Activated CD4-positive, alpha-beta T cell treated with anti-CD3 and anti-CD28 coated beads, Interleukin-2, amount 50 U/mL, for 1 hour (primary cell): ENCODE data around the gene BNIP5.
A peak's percentile ranks its signal among the peaks of the same experiment; 100 is the strongest.
"Not testable (repeated sequence)": the region's sequence is repeated elsewhere in the genome, so short reads cannot be mapped to it uniquely, and the experiment has no call there.

Experiments
- DNase-seq: peaks from one replicate; pipeline ENCODE4 v3.0.0-alpha.2; 2020

The BNIP5 gene

DNA sequence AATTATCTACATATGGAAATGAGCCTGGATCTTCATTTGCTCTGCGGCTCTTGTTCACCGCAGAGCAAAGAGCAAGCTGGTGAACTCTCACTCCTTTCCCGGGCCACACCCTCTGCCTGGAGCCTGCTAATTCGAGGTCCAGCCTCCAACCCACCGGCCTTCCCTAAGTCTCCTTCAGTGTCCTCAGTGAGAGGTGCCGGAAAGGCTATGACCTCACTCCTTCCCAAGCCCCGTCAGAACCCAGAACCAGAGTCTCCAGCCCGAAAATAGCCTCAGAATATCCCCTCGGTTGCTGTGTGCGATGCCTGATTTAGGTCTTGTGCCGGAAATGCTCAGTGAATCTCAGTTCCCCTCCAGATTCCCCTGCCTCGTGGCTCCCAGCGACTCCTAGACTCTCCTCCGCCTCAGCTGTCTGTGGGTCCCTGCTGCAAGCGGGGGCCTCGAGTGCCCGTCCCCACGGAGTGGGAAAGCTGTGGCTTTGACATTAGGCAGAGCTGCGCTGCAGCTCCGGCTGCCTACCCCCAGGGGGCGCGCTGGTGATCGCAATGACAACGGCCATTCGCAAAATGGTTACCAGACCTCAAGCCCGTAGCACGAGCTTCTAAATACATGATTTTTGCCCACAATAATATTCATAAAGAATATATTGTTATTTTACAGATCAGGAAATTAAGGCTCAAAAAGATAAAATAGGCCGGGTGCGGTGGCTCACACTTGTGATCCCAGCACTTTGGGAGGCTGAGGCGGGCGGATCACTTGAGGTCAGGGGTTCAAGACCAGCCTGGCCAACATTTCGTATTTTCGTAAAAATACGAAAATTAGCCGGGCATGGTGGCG lies 4.1 kb upstream of the BNIP5 start:
- DNase-seq: peak; percentile 75

DNA sequence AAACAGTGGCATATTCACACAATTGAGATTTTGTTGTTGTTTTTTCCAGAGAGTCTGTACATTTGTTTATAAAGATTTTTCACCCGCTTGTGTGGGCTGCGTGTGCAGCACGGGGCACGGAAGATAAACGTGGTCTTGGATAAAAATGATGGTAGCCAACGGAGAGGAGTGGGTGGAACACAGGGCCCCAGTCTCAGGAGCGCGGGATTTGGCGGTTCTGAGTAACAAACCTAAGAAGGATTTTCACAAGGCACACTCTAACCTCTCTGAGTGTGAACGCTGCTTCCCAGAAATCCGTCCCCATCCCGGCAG lies 3.6 kb upstream of the BNIP5 start:
- no peak for DNase-seq

GRCh38 chr6:36339146-36339545 lies 2.5 kb upstream of the BNIP5 start:
- no peak for DNase-seq

DNA sequence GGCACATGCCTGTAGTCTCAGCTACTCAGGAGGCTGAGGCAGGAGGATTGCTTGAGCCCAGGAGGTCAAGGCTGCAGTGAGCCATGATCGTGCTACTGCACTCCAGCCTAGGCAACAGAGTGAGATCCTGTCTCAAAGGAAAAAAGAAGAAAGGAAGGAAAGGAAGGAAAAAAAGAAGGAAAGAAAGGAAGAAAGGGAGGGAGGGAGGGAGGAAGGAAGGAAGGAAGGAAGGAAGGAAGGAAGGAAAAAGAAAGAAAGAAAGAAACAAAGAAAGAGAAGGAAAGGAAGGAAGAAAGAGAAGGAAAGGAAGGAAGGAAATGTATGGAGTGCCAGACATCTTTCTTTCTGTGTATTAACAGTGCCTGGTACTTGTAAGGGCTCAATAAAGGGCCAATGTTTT lies 1.5 kb upstream of the BNIP5 start:
- not testable (repeated sequence) for DNase-seq

- DNase-seq: no peak
Observed at GRCh38 chr6:36337814-36338213, 1.1 kb upstream of the BNIP5 start.

- no peak for DNase-seq
Observed at GRCh38 chr6:36336208-36336710, 429 bp downstream of the BNIP5 start.

DNA sequence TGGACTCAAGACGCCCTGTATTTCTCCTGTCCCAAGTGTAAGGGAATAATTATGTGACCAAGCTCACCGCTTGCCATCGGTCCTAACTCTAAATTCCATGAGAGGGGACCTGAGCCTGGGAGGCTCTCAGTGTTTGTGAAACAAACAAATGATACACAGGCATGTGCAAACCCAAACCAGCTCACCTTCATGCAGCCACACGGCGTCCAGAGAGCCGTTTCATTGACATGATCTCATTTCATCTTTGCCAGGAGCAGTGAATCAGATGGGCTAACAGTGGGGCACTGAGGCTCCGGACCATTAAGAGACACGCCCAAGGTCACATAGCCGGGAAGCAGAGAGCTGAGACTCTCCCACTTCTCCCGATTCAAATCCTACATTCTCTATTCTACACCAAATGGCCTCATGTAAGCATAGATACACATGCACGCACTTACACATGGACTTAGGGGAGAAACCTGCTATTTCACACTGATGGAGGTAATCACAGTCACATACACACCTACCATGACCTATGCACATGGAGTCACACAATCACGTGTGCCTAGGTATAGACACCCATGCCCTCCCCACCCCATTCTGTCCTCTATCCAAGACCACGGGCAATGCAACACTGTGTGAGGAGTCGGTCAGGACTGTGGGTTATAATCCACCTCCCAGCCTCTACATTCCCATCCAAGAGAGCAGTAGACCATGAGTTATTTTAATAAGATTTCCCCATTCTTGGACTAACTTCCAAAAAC lies 1.1 kb downstream of the BNIP5 start:
- DNase-seq: no peak

DNA sequence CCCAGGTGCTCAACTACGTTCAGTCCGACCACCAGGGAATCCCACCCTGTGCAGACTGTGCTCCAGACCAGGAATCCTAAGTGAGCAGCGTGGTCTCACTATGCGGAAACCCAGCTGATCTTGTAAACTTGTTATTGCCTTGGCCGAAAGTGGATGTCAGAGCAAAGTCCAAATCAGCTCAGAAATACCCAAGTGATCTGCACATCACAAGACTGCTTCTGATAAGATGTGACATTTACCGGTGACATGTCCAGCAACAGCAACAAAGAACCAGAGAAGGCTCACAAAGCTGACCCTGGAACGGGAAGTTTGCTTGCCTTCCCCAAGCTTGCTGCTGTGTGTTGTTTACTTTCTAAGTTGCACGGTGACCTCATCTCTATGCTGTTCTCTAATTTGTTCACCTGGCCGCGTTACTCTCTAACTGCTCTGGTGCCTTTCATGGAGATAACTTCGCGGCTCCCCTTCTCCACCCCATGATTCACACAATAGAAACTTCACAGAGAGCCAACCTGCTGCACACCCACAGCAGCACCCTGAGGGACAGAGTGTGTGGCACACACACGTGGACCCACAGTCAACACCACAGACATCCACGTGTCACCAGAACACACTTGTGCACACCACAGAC lies 1.7 kb downstream of the BNIP5 start:
- no peak for DNase-seq

DNA sequence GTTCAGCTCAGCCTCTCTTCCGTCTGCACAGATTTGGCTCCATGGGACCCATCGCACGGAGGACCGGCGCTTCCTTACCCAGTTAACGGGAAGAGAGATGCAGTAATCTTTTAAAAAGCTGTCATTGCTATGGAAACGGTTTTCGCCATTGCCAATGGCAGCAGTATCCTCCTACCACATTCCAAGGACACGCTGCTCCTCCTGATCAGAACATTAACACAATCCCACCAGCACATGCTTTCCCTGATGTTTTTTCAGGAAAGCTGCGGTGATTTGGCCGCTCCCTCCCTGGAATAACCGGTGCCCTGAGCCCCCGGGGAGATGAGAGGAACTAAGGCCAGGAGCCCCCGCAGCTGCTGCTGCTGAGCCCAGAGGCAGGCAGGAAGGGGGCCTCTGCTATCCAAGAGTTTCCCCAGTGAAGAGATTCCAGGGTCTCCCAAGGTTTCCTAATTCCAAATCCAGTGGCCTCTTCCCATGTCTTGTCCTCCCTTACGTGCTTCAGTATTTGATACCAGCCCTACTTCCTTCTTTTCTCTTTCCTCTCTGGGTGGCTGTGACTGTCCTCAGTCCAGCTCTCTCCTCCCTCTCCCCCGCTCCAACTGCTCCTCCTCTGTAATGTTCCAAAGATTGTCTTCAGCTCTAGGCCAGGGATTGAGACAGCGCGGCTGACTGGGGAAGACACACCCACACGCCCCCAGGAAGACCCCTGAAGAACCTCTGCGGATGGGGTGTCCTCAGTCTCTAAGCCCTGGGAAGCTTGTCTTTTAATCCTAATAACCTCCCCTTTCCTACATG lies 2.6 kb downstream of the BNIP5 start:
- DNase-seq: no peak

GRCh38 chr6:36333171-36333895 lies 3.4 kb downstream of the BNIP5 start:
- no peak for DNase-seq

DNA sequence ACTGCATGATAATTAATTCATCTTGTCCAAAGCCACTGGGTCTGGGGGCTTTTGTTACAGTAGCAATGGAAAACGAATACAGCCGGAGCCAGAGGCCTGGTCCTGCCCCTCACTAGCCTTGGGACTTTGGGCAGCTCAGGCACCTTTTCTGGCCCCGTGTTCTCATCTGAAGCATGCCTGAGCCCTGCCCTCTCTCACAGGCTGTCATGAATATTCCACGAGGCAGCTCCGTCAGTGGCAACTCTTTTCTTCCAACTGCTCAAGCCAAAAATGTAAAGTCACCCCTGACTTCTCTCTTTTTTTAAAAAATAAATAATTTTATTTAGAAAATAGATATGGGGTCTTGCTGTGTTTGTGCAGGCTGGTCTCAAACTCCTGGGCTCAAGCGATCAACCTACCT lies 5.3 kb downstream of the BNIP5 start:
- DNase-seq: no peak

- no peak for DNase-seq
Observed at GRCh38 chr6:36330366-36330765, 6.3 kb downstream of the BNIP5 start.

- DNase-seq: no peak
Observed at GRCh38 chr6:36329798-36330291, 6.8 kb downstream of the BNIP5 start.

- no peak for DNase-seq
Observed at GRCh38 chr6:36328600-36328999, 8.1 kb downstream of the BNIP5 start.

DNA sequence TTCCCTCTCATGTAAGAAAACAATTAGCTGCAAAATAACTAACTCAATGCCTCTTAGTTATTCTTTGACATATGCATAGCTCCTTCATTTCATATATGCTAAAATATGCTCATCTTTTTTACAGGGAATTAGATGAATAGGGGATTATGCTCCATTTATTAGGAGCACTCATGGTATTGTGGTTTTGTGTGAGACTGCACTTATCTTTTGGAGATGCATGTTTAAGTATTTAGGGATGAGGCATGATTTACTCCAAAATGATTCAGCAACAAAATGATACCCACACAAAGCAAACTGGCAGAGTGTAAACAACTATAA lies 8.8 kb downstream of the BNIP5 start:
- DNase-seq: no peak

DNA sequence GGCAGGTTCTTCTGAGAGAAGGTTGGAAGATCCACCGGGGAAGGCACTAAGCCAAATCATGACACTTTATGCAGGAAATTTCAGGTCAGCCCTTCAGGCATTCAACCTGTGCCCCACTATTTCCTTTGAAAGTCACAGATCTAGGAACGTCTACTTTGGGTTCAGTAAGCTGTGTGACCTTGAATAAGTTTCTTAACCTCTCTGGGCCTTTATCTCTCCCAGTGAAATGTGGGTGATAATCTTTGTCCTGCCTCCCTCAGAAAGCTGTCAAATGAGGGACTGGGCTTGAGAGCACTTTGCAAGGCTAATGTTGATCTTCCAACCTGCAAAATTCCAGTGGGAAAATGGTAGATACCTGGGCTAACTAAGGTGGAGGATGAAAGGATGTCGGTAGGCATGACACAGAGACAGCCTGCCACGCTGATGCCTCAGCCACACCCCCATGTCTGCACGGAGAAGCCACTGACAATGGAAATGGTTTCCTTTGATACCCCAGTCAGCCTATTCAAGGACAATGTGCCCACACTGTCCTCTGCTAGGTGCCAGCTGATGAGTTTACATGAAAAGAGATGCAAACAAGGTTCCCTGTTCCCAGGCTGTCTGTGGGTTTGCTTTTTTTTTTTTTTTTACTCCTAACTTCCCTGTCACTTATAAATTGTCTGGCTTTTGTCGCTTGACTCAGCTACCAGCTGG lies 9.3 kb downstream of the BNIP5 start:
- no peak for DNase-seq

DNA sequence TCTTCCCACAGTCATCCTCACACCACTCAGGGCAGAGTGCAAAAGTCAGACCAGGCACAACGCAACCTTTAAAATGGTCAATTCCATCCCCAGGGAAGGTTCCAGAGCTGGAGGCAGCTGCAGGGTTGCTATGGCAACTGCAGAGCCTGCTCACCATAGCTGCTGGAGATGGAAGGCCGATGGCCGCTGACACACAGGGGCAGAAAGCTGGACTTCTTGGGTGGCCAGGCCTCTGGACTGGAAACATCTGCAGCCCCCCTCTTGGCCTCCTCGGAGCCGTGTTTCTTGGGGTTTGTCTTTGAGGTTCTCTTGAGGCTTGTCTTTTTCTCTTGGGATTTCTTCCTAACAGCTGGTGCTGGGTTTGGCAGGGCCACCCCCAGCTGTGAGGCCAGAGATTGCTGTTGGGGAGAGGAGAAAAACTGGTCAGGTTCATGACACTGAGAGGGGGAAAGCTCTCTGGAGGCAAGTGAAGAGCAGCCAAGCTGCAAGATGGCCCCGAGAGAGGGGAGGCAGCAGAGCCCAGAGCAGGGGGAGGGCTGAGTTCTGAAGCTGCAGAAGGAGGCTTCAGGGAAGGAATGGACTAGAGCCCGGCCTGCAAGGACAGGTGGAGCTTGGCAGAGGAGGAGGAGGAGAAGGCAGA lies 10.2 kb downstream of the BNIP5 start:
- no peak for DNase-seq

GRCh38 chr6:36324715-36325114 lies 12.0 kb downstream of the BNIP5 start:
- DNase-seq: no peak

- no peak for DNase-seq
Observed at GRCh38 chr6:36324191-36324590, 12.5 kb downstream of the BNIP5 start.

DNA sequence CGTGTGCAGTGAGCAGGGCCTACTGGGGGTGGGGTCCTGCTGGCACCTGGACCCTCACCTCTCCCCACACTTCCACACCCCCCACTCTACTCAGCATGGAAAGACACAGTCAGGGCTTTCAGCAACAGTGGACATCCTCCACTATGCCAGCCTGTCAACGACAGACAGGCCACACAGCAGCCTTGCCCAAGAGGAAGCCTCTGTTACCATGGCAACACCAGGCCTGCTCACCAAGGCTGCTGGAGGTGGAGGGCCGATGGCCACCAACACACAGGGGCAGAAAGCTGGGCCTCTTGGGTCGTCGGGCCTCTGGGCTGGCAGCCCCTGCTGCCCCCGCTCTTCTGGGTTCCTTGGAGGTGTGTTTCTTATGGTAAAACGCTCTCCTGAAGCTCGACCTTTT lies 13.6 kb downstream of the BNIP5 start:
- DNase-seq: no peak

DNA sequence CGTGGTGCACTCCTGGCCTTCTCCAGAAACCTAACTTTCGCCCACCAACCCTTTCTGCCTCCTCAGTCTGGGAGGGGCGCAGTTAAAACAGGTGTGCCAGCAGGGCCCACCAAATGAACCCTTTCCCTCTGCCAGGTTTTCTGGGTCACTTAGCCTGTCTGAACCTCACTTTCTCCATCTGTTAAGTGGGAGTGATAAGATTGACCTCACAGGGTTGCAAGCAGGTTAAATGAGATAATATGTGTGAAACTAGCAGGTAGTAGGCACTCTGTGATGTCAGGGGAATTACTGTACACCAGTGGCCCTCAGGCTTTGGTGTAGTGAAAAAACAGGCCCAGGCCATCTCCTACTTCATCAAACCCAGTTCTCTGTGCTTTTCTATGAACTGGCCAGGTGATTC lies 14.1 kb downstream of the BNIP5 start:
- DNase-seq: no peak
